ENCODE measurements around the gene ACSS1. TPM values are rescaled to one million over a fixed set of nuclear protein-coding genes. Genes with fewer than 3 reads are reported as not detected.

ACSS1 gene
- polyA plus RNA-seq, 2 of the 4 experiments (the other 2 are of a cell fraction), result 7.2 to 7.6 TPM

DNA sequence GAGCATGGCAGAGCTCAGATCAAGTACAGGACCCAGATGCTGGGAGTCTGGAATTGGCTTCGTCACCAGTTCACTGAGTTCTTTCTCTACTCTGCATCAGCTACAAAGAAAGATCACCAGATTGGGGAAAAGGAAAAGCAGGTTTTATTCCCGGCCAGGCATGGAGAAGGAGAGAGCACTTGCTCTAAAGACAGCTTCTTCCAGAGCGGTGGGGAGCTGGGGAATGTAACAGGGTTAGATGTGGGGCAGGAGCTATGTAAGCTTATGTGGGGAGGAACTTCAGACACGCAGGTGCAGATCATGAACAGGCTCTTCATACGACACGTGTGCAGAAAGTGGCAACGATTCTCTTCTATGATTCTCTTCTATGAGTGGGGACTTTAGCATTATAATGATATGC lies 4.9 kb upstream of the ACSS1 start (continued):
- TF ChIP-seq, protein P1, sequence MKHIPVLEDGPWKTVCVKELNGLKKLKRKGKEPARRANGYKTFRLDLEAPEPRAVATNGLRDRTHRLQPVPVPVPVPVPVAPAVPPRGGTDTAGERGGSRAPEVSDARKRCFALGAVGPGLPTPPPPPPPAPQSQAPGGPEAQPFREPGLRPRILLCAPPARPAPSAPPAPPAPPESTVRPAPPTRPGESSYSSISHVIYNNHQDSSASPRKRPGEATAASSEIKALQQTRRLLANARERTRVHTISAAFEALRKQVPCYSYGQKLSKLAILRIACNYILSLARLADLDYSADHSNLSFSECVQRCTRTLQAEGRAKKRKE (CRISPR knock-in tag; IDR thresholded peaks at IDR 0.05; ENCODE audit: low read depth), result no peak
- TF ChIP-seq ZFP36 (IDR thresholded peaks at IDR 0.05; ENCODE audit: borderline replicate concordance, partially characterized antibody) (no peak), MAZ (IDR thresholded peaks at IDR 0.05; ENCODE audit: borderline replicate concordance, low read depth, low read length) (no peak), FOSB (CRISPR knock-in tag; IDR thresholded peaks at IDR 0.05) (no peak)

DNA sequence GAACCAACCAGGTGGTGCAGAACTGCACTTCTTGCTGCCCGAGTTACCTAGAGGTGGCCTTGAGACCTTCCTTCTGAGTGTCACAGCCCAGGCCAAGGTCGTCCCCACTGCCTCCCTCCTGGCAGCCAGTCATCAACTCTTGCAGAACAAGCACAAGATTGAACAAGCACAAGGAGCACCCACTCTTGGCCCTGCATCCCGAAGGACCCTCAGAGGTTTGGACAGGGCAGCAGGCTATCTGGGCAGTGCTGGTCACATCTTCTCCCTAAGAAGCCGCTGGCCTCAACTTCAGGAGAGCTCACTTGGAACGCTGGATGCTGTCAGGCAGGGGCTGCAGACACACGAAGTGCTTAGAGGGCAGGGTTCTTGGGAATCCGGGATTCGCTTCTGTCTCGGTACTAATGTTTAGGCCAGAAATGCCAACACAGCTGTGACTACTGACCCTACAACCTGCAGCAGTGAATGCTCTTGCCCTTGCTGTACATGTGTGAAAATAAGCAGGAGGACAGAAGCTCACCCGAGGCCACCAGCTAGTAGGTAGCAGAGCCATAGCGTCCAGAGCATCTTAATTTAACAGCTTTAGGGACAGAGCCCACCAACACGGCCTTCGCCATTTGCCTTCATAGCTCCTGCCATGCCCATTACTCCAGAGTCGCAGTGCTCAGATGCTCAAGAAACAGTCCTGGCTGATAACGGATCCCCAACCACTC lies 4.0 kb upstream of the ACSS1 start:
- H3K4me1 ChIP-seq, result peaks cover 21% of the 10 kb centered on the region
- TF ChIP-seq RCOR1 (IDR thresholded peaks at IDR 0.05; ENCODE audit: low read depth, low read length) (no peak), NR3C1 (IDR thresholded peaks at IDR 0.05) (no peak), SMC3 (IDR thresholded peaks at IDR 0.05) (no peak), KDM1A (IDR thresholded peaks at IDR 0.05; ENCODE audit: low read depth) (no peak), POLR2AphosphoS2 (conservative IDR thresholded peaks at IDR 0.05; ENCODE audit: low read length) (no peak), ZNF302 (CRISPR knock-in tag; IDR thresholded peaks at IDR 0.05) (no peak), HDAC2 (IDR thresholded peaks at IDR 0.05) (no peak), ZFP36 (IDR thresholded peaks at IDR 0.05; ENCODE audit: borderline replicate concordance, partially characterized antibody) (no peak), HOXB5 (CRISPR knock-in tag; IDR thresholded peaks at IDR 0.05) (no peak), CBX8 (IDR thresholded peaks at IDR 0.05) (no peak)
- TF ChIP-seq, protein P2, sequence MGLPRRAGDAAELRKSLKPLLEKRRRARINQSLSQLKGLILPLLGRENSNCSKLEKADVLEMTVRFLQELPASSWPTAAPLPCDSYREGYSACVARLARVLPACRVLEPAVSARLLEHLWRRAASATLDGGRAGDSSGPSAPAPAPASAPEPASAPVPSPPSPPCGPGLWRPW (IDR thresholded peaks at IDR 0.05), result no peak
- no peak overlapping the region for H3K4me3 ChIP-seq
- no peak for FAIRE-seq
- no peaks in the 10 kb centered on the region for H3K9me3 ChIP-seq
- no peak overlapping the region for H3K27ac ChIP-seq
- CTCF ChIA-PET, result interaction anchor here (0.7 to 9.7 kb wide), 6 partner anchors 8 to 118 kb away, joined by 4 to 130 read pairs (median 13); partner anchors contain the start of gene APMAP
- WGBS (ENCODE audit: missing lambda C conversion rate), result 74% methylated on average over 15 of the region's 15 CpGs
- POLR2A ChIA-PET, result interaction anchor here (1.4 kb wide), 1 partner anchor 329 kb away, joined by 3 read pairs; the partner anchor contains the start of gene ABHD12
- ATAC-seq, result no peak
- no peak overlapping the region for H3K4me2 ChIP-seq
- DNase-seq (ENCODE audit: low read depth in 1 of 2, low spot score in 1 of 2), result no peak

DNA sequence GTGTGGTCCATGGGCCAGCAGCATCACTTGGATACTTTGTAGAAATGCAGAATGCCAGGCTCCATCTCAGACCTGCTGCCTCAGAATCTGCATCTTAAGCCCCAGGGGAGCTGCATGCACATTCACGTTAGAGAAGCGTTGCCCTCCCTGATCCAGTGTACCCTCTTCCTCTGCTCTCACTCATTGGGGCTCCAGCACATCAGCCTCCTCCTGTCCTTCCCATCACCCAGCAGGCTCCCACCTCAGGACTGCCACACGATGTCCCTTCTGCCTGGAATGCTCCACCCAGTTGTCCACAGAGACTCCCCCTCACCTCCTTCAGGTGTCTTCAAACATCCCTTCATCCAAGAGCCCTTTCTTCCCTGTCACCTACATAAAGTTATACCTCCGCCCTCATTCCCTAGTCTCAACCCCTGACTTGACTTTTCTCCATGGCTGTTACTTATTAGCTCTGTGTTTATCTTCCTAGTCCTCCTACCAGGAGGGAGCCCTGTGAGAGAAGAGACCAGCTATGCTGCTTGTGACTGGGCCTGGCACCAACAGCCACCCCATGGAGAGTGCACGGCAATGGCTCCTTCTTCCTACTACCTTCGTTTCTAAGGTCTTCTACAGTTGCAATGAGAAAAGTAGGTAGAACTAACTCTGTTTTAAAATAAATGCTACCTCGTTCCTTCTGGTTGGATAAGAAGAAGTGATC lies 3.3 kb upstream of the ACSS1 start:
- ATAC-seq (no peak), FAIRE-seq (no peak), DNase-seq (ENCODE audit: low read depth in 1 of 2, low spot score in 1 of 2) (no peak)
- Histone ChIP-seq H3K4me1 (peaks cover 26% of the 10 kb centered on the region), H3K4me2 (no peak overlapping the region), H3K9me3 (no peaks in the 10 kb centered on the region), H3K27ac (no peak overlapping the region), H3K4me3 (no peak overlapping the region)
- 49% methylated on average over 7 of the region's 7 CpGs for WGBS (ENCODE audit: missing lambda C conversion rate)
- POLR2A ChIA-PET, result no interaction called here
- CTCF ChIA-PET, result interaction anchor here (1.2 to 9.7 kb wide), 5 partner anchors 10 to 119 kb away, joined by 3 to 130 read pairs (median 7); partner anchors contain the start of genes APMAP and VSX1
- TF ChIP-seq ESRRA (IDR thresholded peaks at IDR 0.05; ENCODE audit: borderline replicate concordance, low read length) (no peak), EP300 (IDR thresholded peaks at IDR 0.05) (no peak), RARB (CRISPR knock-in tag; IDR thresholded peaks at IDR 0.05) (no peak), FOXS1 (CRISPR knock-in tag; IDR thresholded peaks at IDR 0.05) (no peak), HDAC2 (IDR thresholded peaks at IDR 0.05) (no peak), CBX2 (IDR thresholded peaks at IDR 0.05; ENCODE audit: borderline replicate concordance, low read depth) (no peak), CEBPB (IDR thresholded peaks at IDR 0.05) (no peak), BHLHE40 (IDR thresholded peaks at IDR 0.05; ENCODE audit: low read depth, low read length) (no peak), NPAS2 (CRISPR knock-in tag; IDR thresholded peaks at IDR 0.05; ENCODE audit: borderline replicate concordance) (no peak), MAZ (IDR thresholded peaks at IDR 0.05; ENCODE audit: borderline replicate concordance, low read depth, low read length) (no peak), ZSCAN20 (CRISPR knock-in tag; IDR thresholded peaks at IDR 0.05) (no peak), EHF (CRISPR knock-in tag; IDR thresholded peaks at IDR 0.05) (no peak)
- TF ChIP-seq, protein P2 (IDR thresholded peaks at IDR 0.05), result no peak
- TF ChIP-seq, protein P3, sequence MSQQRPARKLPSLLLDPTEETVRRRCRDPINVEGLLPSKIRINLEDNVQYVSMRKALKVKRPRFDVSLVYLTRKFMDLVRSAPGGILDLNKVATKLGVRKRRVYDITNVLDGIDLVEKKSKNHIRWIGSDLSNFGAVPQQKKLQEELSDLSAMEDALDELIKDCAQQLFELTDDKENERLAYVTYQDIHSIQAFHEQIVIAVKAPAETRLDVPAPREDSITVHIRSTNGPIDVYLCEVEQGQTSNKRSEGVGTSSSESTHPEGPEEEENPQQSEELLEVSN (IDR thresholded peaks at IDR 0.05; ENCODE audit: borderline replicate concordance, low read depth), result no peak
- TF ChIP-seq, protein P4, sequence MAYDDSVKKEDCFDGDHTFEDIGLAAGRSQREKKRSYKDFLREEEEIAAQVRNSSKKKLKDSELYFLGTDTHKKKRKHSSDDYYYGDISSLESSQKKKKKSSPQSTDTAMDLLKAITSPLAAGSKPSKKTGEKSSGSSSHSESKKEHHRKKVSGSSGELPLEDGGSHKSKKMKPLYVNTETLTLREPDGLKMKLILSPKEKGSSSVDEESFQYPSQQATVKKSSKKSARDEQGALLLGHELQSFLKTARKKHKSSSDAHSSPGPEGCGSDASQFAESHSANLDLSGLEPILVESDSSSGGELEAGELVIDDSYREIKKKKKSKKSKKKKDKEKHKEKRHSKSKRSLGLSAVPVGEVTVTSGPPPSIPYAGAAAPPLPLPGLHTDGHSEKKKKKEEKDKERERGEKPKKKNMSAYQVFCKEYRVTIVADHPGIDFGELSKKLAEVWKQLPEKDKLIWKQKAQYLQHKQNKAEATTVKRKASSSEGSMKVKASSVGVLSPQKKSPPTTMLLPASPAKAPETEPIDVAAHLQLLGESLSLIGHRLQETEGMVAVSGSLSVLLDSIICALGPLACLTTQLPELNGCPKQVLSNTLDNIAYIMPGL (CRISPR knock-in tag; IDR thresholded peaks at IDR 0.05; ENCODE audit: borderline replicate concordance), result no peak

Measured in A549 (cell line).